ENCODE measurements around the gene TMEM120B. TPM values are rescaled to one million over a fixed set of nuclear protein-coding genes. Genes with fewer than 3 reads are reported as not detected.
A peak's percentile ranks its signal among the peaks of the same experiment; 100 is the strongest.

The TMEM120B gene
- total and polyA plus RNA-seq, 2 of the 13 experiments (the other 11 are each of a cell fraction or from before 2014, with no cell fraction given) = 7.1 to 12.9 TPM

DNA sequence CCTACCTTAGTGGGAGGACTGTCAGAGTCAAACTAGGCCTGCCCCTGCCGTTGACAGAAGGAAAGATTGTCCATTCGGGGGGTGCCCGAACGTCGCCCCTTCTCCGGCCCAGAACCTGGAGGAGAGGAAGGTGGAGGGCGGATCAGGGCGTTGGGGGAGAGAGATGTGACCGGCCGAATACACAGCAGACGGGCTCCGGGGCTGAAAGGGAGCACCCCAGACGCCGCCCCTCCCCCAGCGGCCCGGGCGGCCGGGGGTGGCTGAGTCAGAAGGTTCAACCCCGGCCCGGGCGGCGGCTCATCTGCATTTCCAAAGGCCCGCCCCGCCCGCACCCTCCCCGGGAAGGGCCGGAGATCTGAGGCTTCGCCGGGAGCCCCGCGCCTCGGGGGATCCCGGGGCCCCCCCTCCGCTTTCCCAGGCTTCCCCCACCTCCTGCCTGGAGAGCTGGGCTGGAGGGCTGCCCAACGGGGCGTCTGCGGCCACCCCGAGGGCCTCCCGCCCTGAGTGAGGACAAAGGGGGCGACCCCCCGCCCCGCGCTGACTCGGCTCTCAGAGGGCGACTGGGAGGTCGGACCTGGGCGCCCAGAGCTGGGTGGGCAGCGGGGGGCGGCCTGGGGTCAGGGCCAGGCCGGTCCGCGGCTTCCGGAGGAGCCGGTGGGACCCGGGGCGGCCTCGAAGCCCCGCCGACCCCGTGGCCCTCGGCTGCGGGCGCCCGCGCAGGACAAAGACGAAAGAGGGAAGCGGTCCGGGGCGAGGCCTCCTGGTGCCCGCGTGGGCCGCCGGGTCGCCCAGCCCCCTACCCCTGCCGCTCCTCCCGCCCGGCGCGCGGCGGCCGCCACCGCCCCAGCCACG lies 87.5 kb downstream of the TMEM120B start (continued):
- TF ChIP-seq NKX3-1 (CRISPR knock-in tag; IDR thresholded peaks at IDR 0.05) (no peak), ZNF12 (CRISPR knock-in tag; IDR thresholded peaks at IDR 0.05) (no peak), SYNCRIP (IDR thresholded peaks at IDR 0.05; ENCODE audit: insufficient read depth, low read depth, low read length) (no peak), YY1 (IDR thresholded peaks at IDR 0.05; ENCODE audit: insufficient read depth, insufficient replicate concordance, low read depth, low read length) (peak; percentile 43), ZNF101 (CRISPR knock-in tag; IDR thresholded peaks at IDR 0.05; ENCODE audit: borderline replicate concordance, low read depth) (no peak), ZNF44 (CRISPR knock-in tag; IDR thresholded peaks at IDR 0.05) (no peak), ISL2 (CRISPR knock-in tag; IDR thresholded peaks at IDR 0.05) (peak; percentile 46), ZKSCAN1 (IDR thresholded peaks at IDR 0.05; ENCODE audit: low read length) (no peak), FLYWCH1 (CRISPR knock-in tag; IDR thresholded peaks at IDR 0.05) (no peak), ZNF446 (CRISPR knock-in tag; IDR thresholded peaks at IDR 0.05) (no peak; the same call in 1 of the 2 replicates), FOXJ3 (CRISPR knock-in tag; IDR thresholded peaks at IDR 0.05; ENCODE audit: borderline replicate concordance) (0 out of 2 replicates have a peak, but pooled peaks have one; percentile 36), SOX6 (IDR thresholded peaks at IDR 0.05) (no peak), SOX6 (CRISPR knock-in tag; IDR thresholded peaks at IDR 0.05) (peak; percentile 66), ZNF432 (CRISPR knock-in tag; IDR thresholded peaks at IDR 0.05; ENCODE audit: borderline replicate concordance) (no peak), ZNF331 (CRISPR knock-in tag; IDR thresholded peaks at IDR 0.05) (no peak), ZNF550 (CRISPR knock-in tag; IDR thresholded peaks at IDR 0.05; ENCODE audit: borderline replicate concordance) (no peak)
- TF ChIP-seq, protein P1, sequence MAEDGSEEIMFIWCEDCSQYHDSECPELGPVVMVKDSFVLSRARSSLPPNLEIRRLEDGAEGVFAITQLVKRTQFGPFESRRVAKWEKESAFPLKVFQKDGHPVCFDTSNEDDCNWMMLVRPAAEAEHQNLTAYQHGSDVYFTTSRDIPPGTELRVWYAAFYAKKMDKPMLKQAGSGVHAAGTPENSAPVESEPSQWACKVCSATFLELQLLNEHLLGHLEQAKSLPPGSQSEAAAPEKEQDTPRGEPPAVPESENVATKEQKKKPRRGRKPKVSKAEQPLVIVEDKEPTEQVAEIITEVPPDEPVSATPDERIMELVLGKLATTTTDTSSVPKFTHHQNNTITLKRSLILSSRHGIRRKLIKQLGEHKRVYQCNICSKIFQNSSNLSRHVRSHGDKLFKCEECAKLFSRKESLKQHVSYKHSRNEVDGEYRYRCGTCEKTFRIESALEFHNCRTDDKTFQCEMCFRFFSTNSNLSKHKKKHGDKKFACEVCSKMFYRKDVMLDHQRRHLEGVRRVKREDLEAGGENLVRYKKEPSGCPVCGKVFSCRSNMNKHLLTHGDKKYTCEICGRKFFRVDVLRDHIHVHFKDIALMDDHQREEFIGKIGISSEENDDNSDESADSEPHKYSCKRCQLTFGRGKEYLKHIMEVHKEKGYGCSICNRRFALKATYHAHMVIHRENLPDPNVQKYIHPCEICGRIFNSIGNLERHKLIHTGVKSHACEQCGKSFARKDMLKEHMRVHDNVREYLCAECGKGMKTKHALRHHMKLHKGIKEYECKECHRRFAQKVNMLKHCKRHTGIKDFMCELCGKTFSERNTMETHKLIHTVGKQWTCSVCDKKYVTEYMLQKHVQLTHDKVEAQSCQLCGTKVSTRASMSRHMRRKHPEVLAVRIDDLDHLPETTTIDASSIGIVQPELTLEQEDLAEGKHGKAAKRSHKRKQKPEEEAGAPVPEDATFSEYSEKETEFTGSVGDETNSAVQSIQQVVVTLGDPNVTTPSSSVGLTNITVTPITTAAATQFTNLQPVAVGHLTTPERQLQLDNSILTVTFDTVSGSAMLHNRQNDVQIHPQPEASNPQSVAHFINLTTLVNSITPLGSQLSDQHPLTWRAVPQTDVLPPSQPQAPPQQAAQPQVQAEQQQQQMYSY (CRISPR knock-in tag; IDR thresholded peaks at IDR 0.05) = no peak
- TF ChIP-seq, protein P2, sequence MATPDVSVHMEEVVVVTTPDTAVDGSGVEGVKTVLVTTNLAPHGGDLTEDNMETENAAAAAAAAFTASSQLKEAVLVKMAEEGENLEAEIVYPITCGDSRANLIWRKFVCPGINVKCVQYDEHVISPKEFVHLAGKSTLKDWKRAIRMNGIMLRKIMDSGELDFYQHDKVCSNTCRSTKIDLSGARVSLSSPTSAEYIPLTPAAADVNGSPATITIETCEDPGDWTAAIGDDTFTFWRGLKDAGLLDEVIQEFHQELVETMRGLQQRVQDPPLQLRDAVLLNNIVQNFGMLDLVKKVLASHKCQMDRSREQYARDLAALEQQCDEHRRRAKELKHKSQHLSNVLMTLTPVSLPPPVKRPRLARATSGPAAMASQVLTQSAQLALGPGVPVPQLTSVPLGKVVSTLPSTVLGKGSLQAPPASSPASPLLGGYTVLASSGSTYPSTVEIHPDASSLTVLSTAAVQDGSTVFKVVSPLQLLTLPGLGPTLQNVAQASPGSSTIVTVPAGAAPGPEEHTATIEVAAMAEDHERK (CRISPR knock-in tag; IDR thresholded peaks at IDR 0.05; ENCODE audit: low read depth) = no peak
- TF ChIP-seq, protein P3, sequence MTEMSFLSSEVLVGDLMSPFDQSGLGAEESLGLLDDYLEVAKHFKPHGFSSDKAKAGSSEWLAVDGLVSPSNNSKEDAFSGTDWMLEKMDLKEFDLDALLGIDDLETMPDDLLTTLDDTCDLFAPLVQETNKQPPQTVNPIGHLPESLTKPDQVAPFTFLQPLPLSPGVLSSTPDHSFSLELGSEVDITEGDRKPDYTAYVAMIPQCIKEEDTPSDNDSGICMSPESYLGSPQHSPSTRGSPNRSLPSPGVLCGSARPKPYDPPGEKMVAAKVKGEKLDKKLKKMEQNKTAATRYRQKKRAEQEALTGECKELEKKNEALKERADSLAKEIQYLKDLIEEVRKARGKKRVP (CRISPR knock-in tag; IDR thresholded peaks at IDR 0.05) = no peak
- TF ChIP-seq, protein P4, sequence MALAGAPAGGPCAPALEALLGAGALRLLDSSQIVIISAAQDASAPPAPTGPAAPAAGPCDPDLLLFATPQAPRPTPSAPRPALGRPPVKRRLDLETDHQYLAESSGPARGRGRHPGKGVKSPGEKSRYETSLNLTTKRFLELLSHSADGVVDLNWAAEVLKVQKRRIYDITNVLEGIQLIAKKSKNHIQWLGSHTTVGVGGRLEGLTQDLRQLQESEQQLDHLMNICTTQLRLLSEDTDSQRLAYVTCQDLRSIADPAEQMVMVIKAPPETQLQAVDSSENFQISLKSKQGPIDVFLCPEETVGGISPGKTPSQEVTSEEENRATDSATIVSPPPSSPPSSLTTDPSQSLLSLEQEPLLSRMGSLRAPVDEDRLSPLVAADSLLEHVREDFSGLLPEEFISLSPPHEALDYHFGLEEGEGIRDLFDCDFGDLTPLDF (CRISPR knock-in tag; IDR thresholded peaks at IDR 0.05) = peak; percentile 37; the same call in 1 of the 2 replicates
- TF ChIP-seq, protein P5, sequence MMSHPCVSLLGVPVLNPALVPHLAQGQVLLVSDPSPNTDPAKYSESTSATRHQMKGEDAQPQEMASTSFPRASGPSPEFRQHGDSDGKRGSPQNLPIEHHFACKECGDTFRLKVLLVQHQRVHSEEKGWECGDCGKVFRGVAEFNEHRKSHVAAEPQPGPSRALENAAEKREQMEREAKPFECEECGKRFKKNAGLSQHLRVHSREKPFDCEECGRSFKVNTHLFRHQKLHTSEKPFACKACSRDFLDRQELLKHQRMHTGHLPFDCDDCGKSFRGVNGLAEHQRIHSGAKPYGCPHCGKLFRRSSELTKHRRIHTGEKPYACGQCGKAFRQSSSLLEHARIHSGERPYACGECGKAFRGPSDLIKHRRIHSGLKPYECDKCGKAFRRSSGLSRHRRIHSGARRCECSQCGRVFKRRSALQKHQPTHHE (CRISPR knock-in tag; IDR thresholded peaks at IDR 0.05; ENCODE audit: borderline replicate concordance) = 0 out of 2 replicates have a peak, but pooled peaks have one; percentile 24
